ENCODE results near the gene ABHD8.

Gene ABHD8

DNA sequence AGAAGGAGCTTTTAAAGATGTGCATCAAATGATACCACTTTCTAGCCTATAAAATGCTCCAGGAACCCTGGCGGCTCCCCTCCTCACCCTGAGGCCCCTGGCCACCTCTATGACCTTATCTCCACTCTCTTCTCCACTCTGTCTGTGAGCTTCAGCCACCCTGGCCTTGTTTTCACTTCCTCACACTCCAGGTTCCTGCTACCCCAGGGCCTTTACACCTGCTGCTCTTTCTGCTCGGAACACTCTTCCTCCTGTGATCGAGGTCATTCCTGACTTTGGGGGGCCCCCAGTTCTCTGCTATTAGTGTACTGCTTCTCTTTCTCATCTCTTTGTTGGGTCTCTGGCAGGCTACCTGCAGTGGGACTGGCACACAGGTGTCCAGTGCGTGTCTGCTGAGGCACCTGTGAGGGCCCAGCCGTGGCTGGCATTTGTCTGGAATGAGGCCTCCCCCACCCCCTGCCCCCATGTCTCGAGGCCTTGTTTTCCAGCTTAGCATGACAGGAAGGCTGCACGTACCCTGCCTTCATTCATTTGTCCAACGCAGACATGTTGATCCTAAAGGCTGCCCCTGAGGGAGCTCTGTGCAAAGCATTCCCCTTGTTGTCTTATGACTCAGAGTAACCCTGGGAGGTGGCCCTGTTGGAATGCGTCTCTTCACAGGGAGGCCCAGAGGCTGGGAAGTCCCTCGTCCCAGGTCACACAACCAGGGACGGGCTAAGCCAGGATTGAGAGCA lies 8.4 kb upstream of the ABHD8 start:
- TF ChIP-seq, protein P1, sequence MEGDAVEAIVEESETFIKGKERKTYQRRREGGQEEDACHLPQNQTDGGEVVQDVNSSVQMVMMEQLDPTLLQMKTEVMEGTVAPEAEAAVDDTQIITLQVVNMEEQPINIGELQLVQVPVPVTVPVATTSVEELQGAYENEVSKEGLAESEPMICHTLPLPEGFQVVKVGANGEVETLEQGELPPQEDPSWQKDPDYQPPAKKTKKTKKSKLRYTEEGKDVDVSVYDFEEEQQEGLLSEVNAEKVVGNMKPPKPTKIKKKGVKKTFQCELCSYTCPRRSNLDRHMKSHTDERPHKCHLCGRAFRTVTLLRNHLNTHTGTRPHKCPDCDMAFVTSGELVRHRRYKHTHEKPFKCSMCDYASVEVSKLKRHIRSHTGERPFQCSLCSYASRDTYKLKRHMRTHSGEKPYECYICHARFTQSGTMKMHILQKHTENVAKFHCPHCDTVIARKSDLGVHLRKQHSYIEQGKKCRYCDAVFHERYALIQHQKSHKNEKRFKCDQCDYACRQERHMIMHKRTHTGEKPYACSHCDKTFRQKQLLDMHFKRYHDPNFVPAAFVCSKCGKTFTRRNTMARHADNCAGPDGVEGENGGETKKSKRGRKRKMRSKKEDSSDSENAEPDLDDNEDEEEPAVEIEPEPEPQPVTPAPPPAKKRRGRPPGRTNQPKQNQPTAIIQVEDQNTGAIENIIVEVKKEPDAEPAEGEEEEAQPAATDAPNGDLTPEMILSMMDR (IDR thresholded peaks at IDR 0.05; ENCODE audit: control insufficient read depth, insufficient read depth, low read depth, low read length, missing control alignments) = no peak
- DNase-seq (ENCODE audit: low read depth) = no peak

DNA sequence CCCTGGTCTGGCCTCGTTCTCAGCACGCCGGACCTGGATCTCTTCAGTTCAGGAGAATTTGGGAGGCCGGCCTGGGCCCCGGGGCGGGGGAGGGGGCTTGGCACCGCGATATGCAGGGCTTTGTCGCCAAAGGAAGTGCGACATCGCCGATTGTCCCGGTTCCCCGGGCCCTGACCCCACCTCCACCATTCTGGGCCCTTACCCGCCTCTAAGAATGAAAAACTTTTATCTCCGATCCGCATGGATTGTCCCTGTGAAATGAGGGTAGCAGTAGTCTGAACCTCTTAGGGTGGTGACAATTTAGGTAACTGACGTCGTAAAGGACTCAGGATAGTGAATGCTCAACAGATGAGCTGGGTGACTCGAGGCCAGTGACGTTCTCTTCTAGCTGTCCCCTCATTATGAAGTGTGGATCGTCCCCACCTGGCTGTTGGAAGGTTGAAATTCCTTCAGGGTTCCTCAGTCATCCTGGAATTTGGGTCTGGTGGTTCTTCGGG lies 6.8 kb upstream of the ABHD8 start:
- DNase-seq (ENCODE audit: low read depth) = no peak
- H3K4me3 ChIP-seq (ENCODE audit: control insufficient read depth, low read depth, low read length) = peak overlapping the region; percentile 100
- TF ChIP-seq, protein P1 (IDR thresholded peaks at IDR 0.05; ENCODE audit: control insufficient read depth, insufficient read depth, low read depth, low read length, missing control alignments) = no peak

More for the DNA sequence above, 8.4 kb upstream of the ABHD8 start:
- H3K4me3 ChIP-seq (ENCODE audit: control insufficient read depth, low read depth, low read length) = peak overlapping the region; percentile 19

DNA sequence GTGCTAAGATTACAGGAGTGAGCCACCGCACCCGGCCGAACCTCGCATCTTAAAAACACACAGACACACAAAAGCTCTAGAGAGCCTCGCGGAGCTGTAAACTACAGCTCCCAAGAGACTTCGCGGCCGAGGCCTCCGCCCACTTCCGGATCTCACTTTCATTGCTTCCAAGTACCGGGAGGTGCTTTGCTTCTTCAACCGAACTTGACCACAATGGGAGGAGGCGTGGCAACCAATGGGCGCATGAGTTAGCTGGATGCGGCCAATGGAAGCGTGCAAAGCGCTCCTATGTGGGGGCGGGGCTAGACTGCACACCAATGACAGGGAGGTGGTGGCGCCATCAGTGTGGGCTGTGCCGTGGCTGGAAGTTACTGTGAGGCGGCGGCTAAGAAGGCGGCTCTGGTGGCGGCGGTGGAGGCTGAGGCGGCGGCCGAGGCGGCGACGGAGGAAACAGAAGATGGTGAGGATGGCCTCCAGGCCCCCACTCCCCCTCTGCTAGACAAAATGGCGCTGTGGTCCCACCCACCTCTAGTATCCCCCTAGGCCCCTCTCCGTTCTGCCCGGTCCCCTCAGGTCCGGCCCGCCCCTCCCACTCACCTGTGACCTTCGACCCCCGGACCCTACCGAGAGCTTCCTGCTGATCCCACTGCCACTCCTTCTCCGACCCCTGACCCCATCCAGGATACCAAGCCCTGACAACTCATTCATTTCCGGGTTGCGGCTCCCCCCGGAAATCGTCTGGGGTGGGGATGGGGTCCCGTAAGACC lies 6.2 kb upstream of the ABHD8 start, which contains the start of gene DDA1:
TSS of gene DDA1 (plus strand) at position 366 of the 767 bp plus-strand sequence. CDS start at position 458, 92 bp downstream.
- peak within 1 kb of the TSS; percentile 100 for H3K4me3 ChIP-seq (ENCODE audit: control insufficient read depth, low read depth, low read length)

DNA sequence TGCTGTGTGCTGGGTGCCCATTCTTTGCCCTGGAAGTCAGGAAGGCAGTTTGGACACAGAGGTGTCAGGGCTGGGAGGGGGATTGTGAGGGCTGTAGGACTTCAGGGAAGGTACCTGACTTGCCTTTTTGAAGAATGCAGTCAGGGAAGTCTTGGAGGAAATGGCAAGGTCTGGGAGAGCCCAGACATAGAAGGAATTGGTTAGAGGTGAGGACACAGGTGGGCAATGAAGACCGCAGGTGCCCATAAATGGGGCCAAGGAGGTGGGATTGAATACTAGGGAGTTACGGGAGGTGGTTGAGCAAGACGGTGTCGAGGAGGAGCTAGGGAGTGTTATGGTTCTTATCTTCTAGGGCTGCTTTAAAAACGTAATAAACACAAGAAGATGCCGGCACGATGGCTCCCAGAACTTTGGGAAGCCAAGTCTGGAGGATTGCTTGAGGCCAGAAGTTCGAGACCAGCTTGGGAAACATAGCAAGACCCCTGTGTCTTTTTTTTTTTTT lies 4.7 kb upstream of the ABHD8 start:
- no peak overlapping the region for H3K4me3 ChIP-seq (ENCODE audit: control insufficient read depth, low read depth, low read length)
- TF ChIP-seq, protein P1 (IDR thresholded peaks at IDR 0.05; ENCODE audit: control insufficient read depth, insufficient read depth, low read depth, low read length, missing control alignments) = no peak
- no peak for DNase-seq (ENCODE audit: low read depth)

More for the DNA sequence above, 6.2 kb upstream of the ABHD8 start, which contains the start of gene DDA1:
- TF ChIP-seq, protein P1 (IDR thresholded peaks at IDR 0.05; ENCODE audit: control insufficient read depth, insufficient read depth, low read depth, low read length, missing control alignments) = no peak
- peak; percentile 99 for DNase-seq (ENCODE audit: low read depth)

DNA sequence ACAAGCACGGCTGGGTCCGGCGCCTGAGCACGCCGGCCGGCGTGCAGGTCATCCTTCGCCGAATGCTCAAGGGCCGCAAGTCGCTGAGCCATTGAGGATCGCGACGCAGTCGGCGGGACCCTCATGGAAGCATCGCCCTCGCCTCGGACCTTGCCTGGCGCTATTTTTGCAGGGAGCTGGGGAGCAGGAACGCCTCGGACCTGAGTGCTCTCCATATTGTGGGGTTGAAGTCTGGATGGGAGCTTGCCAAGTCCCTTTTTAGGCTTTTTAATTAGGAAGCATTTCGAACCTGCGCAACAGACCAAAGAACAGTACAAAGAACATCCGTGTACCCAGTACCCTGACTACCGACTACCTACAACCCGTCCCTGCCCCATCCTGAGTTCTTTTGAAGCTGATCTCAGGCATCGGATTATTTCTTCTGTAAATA lies 3.1 kb upstream of the ABHD8 start:
- H3K4me3 ChIP-seq (ENCODE audit: control insufficient read depth, low read depth, low read length) = peak overlapping the region; percentile 77
- TF ChIP-seq, protein P1 (IDR thresholded peaks at IDR 0.05; ENCODE audit: control insufficient read depth, insufficient read depth, low read depth, low read length, missing control alignments) = no peak
- DNase-seq (ENCODE audit: low read depth) = no peak

DNA sequence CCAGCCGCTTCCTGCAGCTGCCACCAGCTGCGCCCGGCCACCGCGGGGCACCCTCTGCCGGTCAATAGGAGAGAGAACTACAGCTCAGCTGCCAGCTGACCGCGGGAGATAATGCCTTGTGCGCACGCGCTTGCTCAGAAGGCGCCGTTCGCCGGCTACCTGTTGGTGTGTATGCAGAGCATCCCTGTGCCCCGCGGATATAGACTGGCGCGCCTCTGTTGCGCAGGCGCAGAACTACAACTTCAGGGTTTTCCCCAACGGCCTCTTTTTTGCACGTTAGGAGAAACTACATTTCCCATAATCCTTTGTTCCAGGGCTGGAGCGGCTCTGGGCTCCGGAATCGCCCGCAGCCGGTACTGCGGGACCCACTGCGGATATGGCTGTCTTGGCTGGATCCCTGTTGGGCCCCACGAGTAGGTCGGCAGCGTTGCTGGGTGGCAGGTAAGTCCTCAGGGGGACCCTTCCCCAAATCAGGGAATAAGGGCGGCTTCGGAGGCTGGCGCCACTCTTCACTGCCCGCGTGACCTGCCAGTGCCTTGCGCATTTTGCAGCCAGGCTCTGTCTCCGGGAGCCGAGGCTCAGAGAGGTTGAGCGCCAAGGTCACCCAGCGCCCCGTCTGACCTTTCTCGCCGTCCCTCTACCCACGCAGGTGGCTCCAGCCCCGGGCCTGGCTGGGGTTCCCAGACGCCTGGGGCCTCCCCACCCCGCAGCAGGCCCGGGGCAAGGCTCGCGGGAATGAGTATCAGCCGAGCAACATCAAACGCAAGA lies 2.5 kb upstream of the ABHD8 start, which contains the start of gene MRPL34:
TSS of gene MRPL34 (plus strand) at position 356 of the 768 bp plus-strand sequence. CDS start at position 377, 21 bp downstream.
- TF ChIP-seq, protein P1 (IDR thresholded peaks at IDR 0.05; ENCODE audit: control insufficient read depth, insufficient read depth, low read depth, low read length, missing control alignments) = peak; percentile 78
- H3K4me3 ChIP-seq (ENCODE audit: control insufficient read depth, low read depth, low read length) = peak within 1 kb of the TSS; percentile 77
- DNase-seq (ENCODE audit: low read depth) = peak; percentile 96

All from AG09309 (cell line).